ENCODE results near the gene DVL1. TPM values are rescaled to one million over a fixed set of nuclear protein-coding genes. Genes with fewer than 3 reads are reported as not detected.

Gene DVL1
- polyA plus RNA-seq, 1 experiment: 8.9 TPM

DNA sequence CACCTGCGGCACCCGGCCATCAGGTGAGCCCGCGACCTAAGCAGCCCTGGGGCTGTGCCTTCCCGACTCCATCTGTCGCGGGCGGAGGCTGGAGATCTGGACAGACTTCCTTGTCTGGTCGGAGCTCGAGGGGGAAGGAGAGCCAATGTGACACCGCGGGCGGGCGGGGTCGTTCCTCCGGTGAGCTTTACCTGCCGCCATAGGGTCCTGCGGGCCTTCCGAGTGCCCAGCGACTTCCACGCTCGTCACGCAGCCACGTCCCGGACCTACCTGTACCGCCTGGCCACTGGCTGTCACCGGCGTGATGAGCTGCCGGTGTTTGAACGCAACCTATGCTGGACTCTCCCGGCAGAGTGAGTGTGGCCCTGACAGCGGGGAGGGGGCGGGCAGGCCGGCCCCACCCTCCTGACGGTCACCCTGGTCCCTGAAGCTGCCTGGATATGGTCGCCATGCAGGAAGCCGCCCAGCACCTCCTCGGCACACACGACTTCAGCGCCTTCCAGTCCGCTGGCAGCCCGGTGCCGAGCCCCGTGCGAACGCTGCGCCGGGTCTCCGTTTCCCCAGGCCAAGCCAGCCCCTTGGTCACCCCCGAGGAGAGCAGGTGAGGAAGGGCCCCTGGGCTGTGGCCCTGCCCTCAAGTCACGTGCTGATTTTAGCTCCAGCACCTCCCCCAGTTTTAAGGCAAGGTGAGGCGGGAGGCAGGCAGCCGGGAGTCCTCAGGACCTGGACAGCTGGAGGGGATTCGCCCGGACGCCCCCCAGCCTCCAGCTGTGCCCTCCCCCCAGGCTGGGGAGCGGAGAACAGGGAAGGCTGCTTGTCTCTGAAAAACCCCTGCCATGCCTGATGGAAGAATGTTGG lies 39.7 kb downstream of the DVL1 start:
- Histone ChIP-seq H3K27me3 (ENCODE audit: control insufficient read depth, insufficient read depth, low read length) (no peaks in the 10 kb centered on the region), H3K27ac (ENCODE audit: low read depth, low read length) (no peak overlapping the region), H3K9me3 (ENCODE audit: control insufficient read depth, insufficient read depth, low read length) (no peaks in the 10 kb centered on the region; the same call in 1 of the 2 replicates), H3K4me3 (ENCODE audit: low read depth, low read length) (peak overlapping the region; percentile 70)
- CTCF ChIA-PET: no interaction called here
- TF ChIP-seq, protein P1, sequence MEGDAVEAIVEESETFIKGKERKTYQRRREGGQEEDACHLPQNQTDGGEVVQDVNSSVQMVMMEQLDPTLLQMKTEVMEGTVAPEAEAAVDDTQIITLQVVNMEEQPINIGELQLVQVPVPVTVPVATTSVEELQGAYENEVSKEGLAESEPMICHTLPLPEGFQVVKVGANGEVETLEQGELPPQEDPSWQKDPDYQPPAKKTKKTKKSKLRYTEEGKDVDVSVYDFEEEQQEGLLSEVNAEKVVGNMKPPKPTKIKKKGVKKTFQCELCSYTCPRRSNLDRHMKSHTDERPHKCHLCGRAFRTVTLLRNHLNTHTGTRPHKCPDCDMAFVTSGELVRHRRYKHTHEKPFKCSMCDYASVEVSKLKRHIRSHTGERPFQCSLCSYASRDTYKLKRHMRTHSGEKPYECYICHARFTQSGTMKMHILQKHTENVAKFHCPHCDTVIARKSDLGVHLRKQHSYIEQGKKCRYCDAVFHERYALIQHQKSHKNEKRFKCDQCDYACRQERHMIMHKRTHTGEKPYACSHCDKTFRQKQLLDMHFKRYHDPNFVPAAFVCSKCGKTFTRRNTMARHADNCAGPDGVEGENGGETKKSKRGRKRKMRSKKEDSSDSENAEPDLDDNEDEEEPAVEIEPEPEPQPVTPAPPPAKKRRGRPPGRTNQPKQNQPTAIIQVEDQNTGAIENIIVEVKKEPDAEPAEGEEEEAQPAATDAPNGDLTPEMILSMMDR (IDR thresholded peaks at IDR 0.05; ENCODE audit: low read depth, low read length): no peak
- DNase-seq (ENCODE audit: low read depth, low spot score): no peak
- POLR2A ChIA-PET: interaction anchor here (0.6 kb wide), 1 partner anchor 37 kb away, joined by 12 read pairs; no protein-coding TSS in a partner anchor

DNA sequence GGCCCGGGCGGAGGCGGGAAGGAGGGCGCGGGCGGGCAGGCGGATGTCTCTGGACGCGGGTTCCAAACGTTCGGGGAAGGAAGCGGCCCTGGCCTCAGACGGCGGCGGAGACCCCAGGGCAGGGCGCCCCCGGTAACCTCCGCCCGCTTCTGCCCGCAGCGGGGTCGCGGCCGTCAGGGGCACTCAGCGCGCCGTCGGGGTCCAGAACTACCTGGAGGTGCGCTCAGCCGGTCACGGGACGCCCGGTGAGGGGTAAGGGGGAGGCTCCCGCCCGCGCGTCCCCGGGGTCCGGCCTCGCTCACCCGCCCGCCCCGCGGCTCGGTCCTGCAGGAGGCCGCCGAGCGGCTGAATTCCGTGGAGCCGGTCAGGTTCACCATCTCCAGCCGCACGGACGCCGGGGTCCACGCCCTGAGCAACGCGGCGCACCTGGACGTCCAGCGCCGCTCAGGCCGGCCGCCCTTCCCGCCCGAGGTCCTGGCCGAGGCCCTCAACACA lies 40.4 kb downstream of the DVL1 start:
- Histone ChIP-seq H3K9me3 (ENCODE audit: control insufficient read depth, insufficient read depth, low read length) (no peaks in the 10 kb centered on the region; the same call in 1 of the 2 replicates), H3K27me3 (ENCODE audit: control insufficient read depth, insufficient read depth, low read length) (no peaks in the 10 kb centered on the region), H3K4me3 (ENCODE audit: low read depth, low read length) (peak overlapping the region; percentile 70), H3K27ac (ENCODE audit: low read depth, low read length) (peak overlapping the region; percentile 21)
- no peak for DNase-seq (ENCODE audit: low read depth, low spot score)
- ChIA-PET POLR2A (no interaction called here), CTCF (no interaction called here)
- TF ChIP-seq, protein P1 (IDR thresholded peaks at IDR 0.05; ENCODE audit: low read depth, low read length): no peak

DNA sequence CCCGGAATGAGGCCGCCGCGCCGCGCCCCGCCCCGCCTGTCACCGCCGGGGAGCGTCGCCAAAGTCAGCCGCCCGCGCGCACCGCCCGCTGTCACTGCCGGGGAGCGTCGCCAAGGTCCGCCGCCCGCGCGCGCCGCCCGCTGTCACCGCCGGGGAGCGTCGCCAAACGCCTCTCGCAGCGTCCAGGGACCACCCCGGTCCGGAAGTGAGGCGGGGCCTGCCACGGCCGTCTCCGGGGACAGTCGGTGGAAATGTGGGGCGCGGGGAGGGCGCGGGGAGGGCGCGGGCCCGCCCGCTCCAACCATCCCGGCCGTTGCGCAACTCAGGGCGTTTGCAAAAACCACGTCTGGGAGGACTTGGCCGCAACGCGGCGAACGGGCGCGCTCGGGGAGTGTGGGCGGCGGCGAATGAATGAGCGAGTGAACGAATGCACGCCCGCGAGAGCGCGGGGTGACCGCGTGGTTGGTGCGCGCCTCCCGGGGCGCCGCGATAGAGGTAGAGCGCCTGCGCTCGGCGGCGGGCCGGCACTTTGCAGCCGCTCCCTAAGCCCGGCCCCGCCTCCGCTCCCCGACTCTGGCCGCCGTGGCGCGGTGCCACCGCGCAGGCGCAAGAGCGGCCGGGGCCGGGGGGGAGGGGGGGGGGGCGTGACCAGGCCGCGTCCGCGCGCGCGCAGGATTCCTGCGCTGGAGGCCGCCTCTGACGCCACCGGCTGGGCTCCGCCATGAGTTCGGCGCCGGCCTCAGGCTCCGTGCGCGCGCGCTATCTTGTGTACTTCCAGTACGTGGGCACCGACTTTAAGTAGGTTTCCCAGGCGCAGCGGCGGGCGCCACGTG lies 41.1 kb downstream of the DVL1 start, which contains the start of the genes ACAP3 and PUSL1:
ACAP3 (minus strand) TSS at position 8 of the 833 bp plus-strand sequence. CDS start 115 bp downstream, outside the sequence.
PUSL1 (plus strand) TSS at position 675 of the 833 bp plus-strand sequence; CDS start at position 722, 47 bp downstream.
- ChIA-PET POLR2A (no interaction called here), CTCF (no interaction called here)
- TF ChIP-seq, protein P1 (IDR thresholded peaks at IDR 0.05; ENCODE audit: low read depth, low read length): no peak
- Histone ChIP-seq H3K4me3 (ENCODE audit: low read depth, low read length) (peak within 1 kb of the TSS; percentile 72), H3K9me3 (ENCODE audit: control insufficient read depth, insufficient read depth, low read length) (no peaks in the 10 kb centered on the region; the same call in 1 of the 2 replicates), H3K27ac (ENCODE audit: low read depth, low read length) (peak within 1 kb of the TSS; percentile 61), H3K27me3 (ENCODE audit: control insufficient read depth, insufficient read depth, low read length) (no peaks in the 10 kb centered on the region)
- peak; percentile 86 for DNase-seq (ENCODE audit: low read depth, low spot score)

DNA sequence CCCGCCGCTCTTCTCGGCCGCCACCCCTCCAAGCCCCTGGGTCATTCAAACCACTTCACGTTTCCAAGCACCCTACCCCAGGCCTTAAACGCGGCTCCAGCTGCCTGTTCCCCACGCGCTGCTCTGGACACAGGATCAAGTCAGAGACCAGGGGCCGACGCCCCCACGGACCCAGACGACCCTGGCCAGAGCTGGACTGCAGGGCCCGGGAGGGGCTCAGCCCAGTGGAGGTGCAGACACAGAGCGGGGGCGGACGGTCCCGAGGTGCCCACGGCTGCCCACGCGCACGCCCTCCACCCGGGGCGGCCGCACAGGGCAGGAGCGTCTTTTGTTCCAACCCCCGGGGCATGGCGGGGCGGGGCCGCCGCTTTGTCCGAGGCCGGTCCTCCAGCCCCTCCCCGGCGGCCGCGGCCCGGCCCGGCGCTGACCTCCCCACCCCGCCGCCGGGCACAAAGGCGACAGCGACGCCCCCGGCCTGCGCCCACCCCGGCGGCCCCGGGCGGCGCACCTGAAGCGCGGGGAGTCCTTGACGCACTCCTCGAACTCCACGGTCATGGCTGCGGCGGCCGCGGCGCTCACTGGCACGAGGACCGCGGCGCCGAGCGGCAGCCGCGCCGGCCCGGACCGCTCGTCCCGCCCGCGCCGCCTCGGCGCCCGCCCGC lies 41.8 kb downstream of the DVL1 start:
- TF ChIP-seq, protein P1 (IDR thresholded peaks at IDR 0.05; ENCODE audit: low read depth, low read length): no peak
- Histone ChIP-seq H3K4me3 (ENCODE audit: low read depth, low read length) (peak overlapping the region; percentile 72), H3K27ac (ENCODE audit: low read depth, low read length) (peak overlapping the region; percentile 21), H3K9me3 (ENCODE audit: control insufficient read depth, insufficient read depth, low read length) (no peaks in the 10 kb centered on the region; the same call in 1 of the 2 replicates), H3K27me3 (ENCODE audit: control insufficient read depth, insufficient read depth, low read length) (no peaks in the 10 kb centered on the region)
- CTCF ChIA-PET: no interaction called here
- no peak for DNase-seq (ENCODE audit: low read depth, low spot score)
- POLR2A ChIA-PET: no interaction called here

Measured in AG04450 (cell line).